ENCODE results near the gene NFKBIE. TPM values are rescaled to one million over a fixed set of nuclear protein-coding genes. Genes with fewer than 3 reads are reported as not detected.

Gene NFKBIE
- total and polyA plus RNA-seq, 2 of the 13 experiments (the other 11 are each of a cell fraction or from before 2014, with no cell fraction given): 6.7 to 14.5 TPM

- TF ChIP-seq, protein P1, sequence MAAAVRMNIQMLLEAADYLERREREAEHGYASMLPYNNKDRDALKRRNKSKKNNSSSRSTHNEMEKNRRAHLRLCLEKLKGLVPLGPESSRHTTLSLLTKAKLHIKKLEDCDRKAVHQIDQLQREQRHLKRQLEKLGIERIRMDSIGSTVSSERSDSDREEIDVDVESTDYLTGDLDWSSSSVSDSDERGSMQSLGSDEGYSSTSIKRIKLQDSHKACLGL (CRISPR knock-in tag; IDR thresholded peaks at IDR 0.05): peak; percentile 70; the same call in 1 of the 2 replicates
- TF ChIP-seq ZNF468 (CRISPR knock-in tag; IDR thresholded peaks at IDR 0.05): no peak
- TF ChIP-seq NR2C2 (CRISPR knock-in tag; IDR thresholded peaks at IDR 0.05; ENCODE audit: borderline replicate concordance): peak; percentile 60; the same call in 1 of the 2 replicates
- TF ChIP-seq ZNF20 (CRISPR knock-in tag; IDR thresholded peaks at IDR 0.05): no peak
- TF ChIP-seq NFIB (CRISPR knock-in tag; IDR thresholded peaks at IDR 0.05; ENCODE audit: borderline replicate concordance): no peak
- no peak for TF ChIP-seq ZNF33B (CRISPR knock-in tag; IDR thresholded peaks at IDR 0.05)
- no peak for TF ChIP-seq ZC3H13 (CRISPR knock-in tag; IDR thresholded peaks at IDR 0.05)
- TF ChIP-seq PPARG (CRISPR knock-in tag; conservative IDR thresholded peaks at IDR 0.05): peak; percentile 19
- TF ChIP-seq STAG1 (CRISPR knock-in tag; IDR thresholded peaks at IDR 0.05): no peak
- TF ChIP-seq ZNF607 (CRISPR knock-in tag; IDR thresholded peaks at IDR 0.05; ENCODE audit: borderline replicate concordance): peak; percentile 93
- peak; percentile 57 for TF ChIP-seq POLR2G (IDR thresholded peaks at IDR 0.05; ENCODE audit: low read depth, low read length)
- no peak for TF ChIP-seq ZNF317 (CRISPR knock-in tag; IDR thresholded peaks at IDR 0.05)
- TF ChIP-seq ZNF335 (CRISPR knock-in tag; IDR thresholded peaks at IDR 0.05): no peak
- TF ChIP-seq CERS6 (CRISPR knock-in tag; IDR thresholded peaks at IDR 0.05): peak; percentile 44; the same call in 1 of the 2 replicates
- no peak for TF ChIP-seq SNAI1 (CRISPR knock-in tag; IDR thresholded peaks at IDR 0.05; ENCODE audit: borderline replicate concordance)
- peak; percentile 87; the same call in 1 of the 2 replicates for TF ChIP-seq IRF9 (CRISPR knock-in tag; IDR thresholded peaks at IDR 0.05; ENCODE audit: borderline replicate concordance)
- peak; percentile 15 for TF ChIP-seq POGZ (CRISPR knock-in tag; IDR thresholded peaks at IDR 0.05)
- no peak for TF ChIP-seq ZNF256 (CRISPR knock-in tag; conservative IDR thresholded peaks at IDR 0.05)
- TF ChIP-seq TGIF2 (CRISPR knock-in tag; IDR thresholded peaks at IDR 0.05): no peak
- TF ChIP-seq KLF13 (CRISPR knock-in tag; IDR thresholded peaks at IDR 0.05): no peak
- peak; percentile 73 for TF ChIP-seq ZNF431 (CRISPR knock-in tag; IDR thresholded peaks at IDR 0.05; ENCODE audit: borderline replicate concordance, low read depth)
- 0 out of 2 replicates have a peak, but pooled peaks have one; percentile 29 for TF ChIP-seq PBX3 (CRISPR knock-in tag; IDR thresholded peaks at IDR 0.05; ENCODE audit: borderline replicate concordance)
- TF ChIP-seq STAT5B (CRISPR knock-in tag; IDR thresholded peaks at IDR 0.05): no peak
- TF ChIP-seq ZNF720 (CRISPR knock-in tag; IDR thresholded peaks at IDR 0.05): no peak
- no peak for TF ChIP-seq RBM39 (IDR thresholded peaks at IDR 0.05; ENCODE audit: low read depth, low read length, poor library complexity, severe bottlenecking)
- no peak for TF ChIP-seq MYNN (CRISPR knock-in tag; IDR thresholded peaks at IDR 0.05; ENCODE audit: low read depth)
- no peak for TF ChIP-seq MED8 (CRISPR knock-in tag; IDR thresholded peaks at IDR 0.05; ENCODE audit: insufficient replicate concordance)
- peak; percentile 48; the same call in 1 of the 2 replicates for TF ChIP-seq HDAC2 (CRISPR knock-in tag; IDR thresholded peaks at IDR 0.05)
Measured at GRCh38 chr6:44223319-44224028, 41.9 kb downstream of the NFKBIE start, which contains the start of gene SLC29A1 (continued).

All from HepG2 (cell line).